ENCODE results near the gene DUSP15. TPM values are rescaled to one million over a fixed set of nuclear protein-coding genes. Genes with fewer than 3 reads are reported as not detected.

Gene DUSP15
- total RNA-seq, 2 experiments from 2014 or later, result not detected

- TF ChIP-seq, protein P1, sequence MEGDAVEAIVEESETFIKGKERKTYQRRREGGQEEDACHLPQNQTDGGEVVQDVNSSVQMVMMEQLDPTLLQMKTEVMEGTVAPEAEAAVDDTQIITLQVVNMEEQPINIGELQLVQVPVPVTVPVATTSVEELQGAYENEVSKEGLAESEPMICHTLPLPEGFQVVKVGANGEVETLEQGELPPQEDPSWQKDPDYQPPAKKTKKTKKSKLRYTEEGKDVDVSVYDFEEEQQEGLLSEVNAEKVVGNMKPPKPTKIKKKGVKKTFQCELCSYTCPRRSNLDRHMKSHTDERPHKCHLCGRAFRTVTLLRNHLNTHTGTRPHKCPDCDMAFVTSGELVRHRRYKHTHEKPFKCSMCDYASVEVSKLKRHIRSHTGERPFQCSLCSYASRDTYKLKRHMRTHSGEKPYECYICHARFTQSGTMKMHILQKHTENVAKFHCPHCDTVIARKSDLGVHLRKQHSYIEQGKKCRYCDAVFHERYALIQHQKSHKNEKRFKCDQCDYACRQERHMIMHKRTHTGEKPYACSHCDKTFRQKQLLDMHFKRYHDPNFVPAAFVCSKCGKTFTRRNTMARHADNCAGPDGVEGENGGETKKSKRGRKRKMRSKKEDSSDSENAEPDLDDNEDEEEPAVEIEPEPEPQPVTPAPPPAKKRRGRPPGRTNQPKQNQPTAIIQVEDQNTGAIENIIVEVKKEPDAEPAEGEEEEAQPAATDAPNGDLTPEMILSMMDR (IDR thresholded peaks at IDR 0.05), result no peak
- no peak overlapping the region for H3K27ac Mint-ChIP-seq
- CTCF ChIA-PET, result no interaction called here
- no peak overlapping the region for H3K4me3 Mint-ChIP-seq
- H3K9me3 Mint-ChIP-seq, result no peaks in the 10 kb centered on the region
- POLR2A ChIA-PET, result no interaction called here
- intact Hi-C loops (cut with micrococcal nuclease), result no loop called here
- DNase-seq (no peak), ATAC-seq (no peak)
- peaks cover 6% of the 10 kb centered on the region for H3K4me1 Mint-ChIP-seq (ENCODE audit: low read depth)
- no peaks in the 10 kb centered on the region for H3K36me3 Mint-ChIP-seq (ENCODE audit: low read depth)
- peaks cover 16% of the 10 kb centered on the region for H3K27me3 Mint-ChIP-seq
These were observed 5.3 kb upstream of the DUSP15 start for GRCh38 chr20:31875671-31876070.

DNA sequence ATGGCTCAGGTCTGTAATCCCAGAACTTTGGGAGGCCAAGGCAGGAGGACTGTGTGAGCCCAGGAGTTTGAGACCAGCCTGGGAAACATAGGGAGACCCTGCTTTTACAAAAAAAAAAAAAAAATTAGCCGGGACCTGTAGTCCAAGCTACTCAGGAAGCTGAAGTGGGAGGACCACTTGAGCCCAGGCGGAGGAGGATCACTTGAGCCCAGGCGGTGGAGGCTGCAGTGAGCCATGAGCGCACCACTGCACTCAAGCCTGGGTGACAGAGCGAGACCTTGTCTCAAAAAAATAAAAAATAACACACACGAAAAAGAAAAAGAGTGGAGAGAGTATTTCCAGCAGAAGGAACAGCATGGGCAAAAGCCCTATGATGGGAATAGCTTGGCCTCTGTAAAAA is 2.1 kb upstream of the DUSP15 start:
- ATAC-seq, result no peak
- ChIA-PET POLR2A (no interaction called here), CTCF (interaction anchor here (0.8 to 2.6 kb wide), 4 partner anchors 10 to 79 kb away, joined by 3 to 9 read pairs (median 6); partner anchors contain the start of gene PDRG1)
- peaks cover 8% of the 10 kb centered on the region for H3K4me1 Mint-ChIP-seq (ENCODE audit: low read depth)
- H3K27me3 Mint-ChIP-seq, result peaks cover 31% of the 10 kb centered on the region
- no peak for DNase-seq
- TF ChIP-seq, protein P1 (IDR thresholded peaks at IDR 0.05), result no peak
- no peak overlapping the region for H3K27ac Mint-ChIP-seq
- H3K36me3 Mint-ChIP-seq (ENCODE audit: low read depth), result no peaks in the 10 kb centered on the region
- H3K9me3 Mint-ChIP-seq, result no peaks in the 10 kb centered on the region
- intact Hi-C loops (cut with micrococcal nuclease), result no loop called here
- H3K4me3 Mint-ChIP-seq, result no peak overlapping the region

GRCh38 chr20:31871618-31871954 is 1.3 kb upstream of the DUSP15 start:
- DNase-seq, result no peak
- Mint-ChIP-seq H3K4me1 (ENCODE audit: low read depth) (peaks cover 8% of the 10 kb centered on the region), H3K36me3 (ENCODE audit: low read depth) (no peaks in the 10 kb centered on the region), H3K9me3 (no peaks in the 10 kb centered on the region), H3K4me3 (no peak overlapping the region), H3K27me3 (peaks cover 31% of the 10 kb centered on the region), H3K27ac (no peak overlapping the region)
- ChIA-PET CTCF (interaction anchor here (1.2 to 2.6 kb wide), 4 partner anchors 9 to 80 kb away, joined by 4 to 12 read pairs (median 7); partner anchors contain the start of gene PDRG1), POLR2A (interaction anchor here (1.2 kb wide), 1 partner anchor 80 kb away, joined by 3 read pairs; the partner anchor contains the start of gene PDRG1)
- no peak for ATAC-seq
- intact Hi-C loops (cut with micrococcal nuclease), result no loop called here
- TF ChIP-seq, protein P1 (IDR thresholded peaks at IDR 0.05), result no peak

- Mint-ChIP-seq H3K36me3 (ENCODE audit: low read depth) (no peaks in the 10 kb centered on the region), H3K27ac (no peak overlapping the region), H3K27me3 (peaks cover 31% of the 10 kb centered on the region), H3K4me1 (ENCODE audit: low read depth) (peaks cover 8% of the 10 kb centered on the region), H3K4me3 (peak overlapping the region; percentile 65), H3K9me3 (no peaks in the 10 kb centered on the region)
- ChIA-PET POLR2A (interaction anchor here (1.2 kb wide), 1 partner anchor 81 kb away, joined by 3 read pairs; the partner anchor contains the start of gene PDRG1), CTCF (interaction anchor here (1.2 to 2.6 kb wide), 4 partner anchors 8 to 81 kb away, joined by 4 to 12 read pairs (median 7); partner anchors contain the start of gene PDRG1)
- TF ChIP-seq, protein P1 (IDR thresholded peaks at IDR 0.05), result no peak
- intact Hi-C loops (cut with micrococcal nuclease), result no loop called here
- DNase-seq (no peak), ATAC-seq (no peak)
These were observed 645 bp upstream of the DUSP15 start for GRCh38 chr20:31870726-31871617.

GRCh38 chr20:31869673-31869941 is 720 bp downstream of the DUSP15 start:
- Mint-ChIP-seq H3K4me3 (peak overlapping the region; percentile 69), H3K27ac (no peak overlapping the region), H3K27me3 (peaks cover 31% of the 10 kb centered on the region), H3K4me1 (ENCODE audit: low read depth) (peaks cover 8% of the 10 kb centered on the region), H3K9me3 (no peaks in the 10 kb centered on the region), H3K36me3 (ENCODE audit: low read depth) (no peaks in the 10 kb centered on the region)
- peak; percentile 46 for ATAC-seq
- TF ChIP-seq, protein P1 (IDR thresholded peaks at IDR 0.05), result no peak
- DNase-seq, result no peak
- intact Hi-C loops (cut with micrococcal nuclease), result no loop called here
- ChIA-PET POLR2A (interaction anchor here (0.6 to 1.1 kb wide), 2 partner anchors 10 to 150 kb away, joined by 3 to 4 read pairs; no protein-coding TSS in a partner anchor), CTCF (interaction anchor here (1.5 to 2.3 kb wide), 2 partner anchors 17 kb away, joined by 7 to 12 read pairs; no protein-coding TSS in a partner anchor)

All from activated CD8-positive, alpha-beta T cell treated with anti-CD3 and anti-CD28 coated beads for 36 hours (primary cell).